NCI-H1105 treated with DMSO at 0.1 percent for 48 hours (cell line): ENCODE measurements around the gene ZFP3.
A peak's percentile ranks its signal among the peaks of the same experiment; 100 is the strongest.
"Not testable (repeated sequence)": the region's sequence is repeated elsewhere in the genome, so short reads cannot be mapped to it uniquely, and the experiment has no call there.

Experiments used
- DNase-seq: peaks from one replicate; lab custom pipeline; 2025; lab: John Stamatoyannopoulos, UW

The ZFP3 gene

GRCh38 chr17:5077781-5078105 lies 524 bp upstream of the ZFP3 start:
- no peak for DNase-seq

GRCh38 chr17:5080591-5080990 lies 2.3 kb downstream of the ZFP3 start:
- no peak for DNase-seq

GRCh38 chr17:5092218-5093010 lies 14.1 kb downstream of the ZFP3 start:
- no peak for DNase-seq

GRCh38 chr17:5096731-5097100 lies 18.4 kb downstream of the ZFP3 start:
- no peak for DNase-seq

GRCh38 chr17:5097101-5097834 lies 19.0 kb downstream of the ZFP3 start:
- no peak for DNase-seq

GRCh38 chr17:5099271-5099670 lies 21.0 kb downstream of the ZFP3 start:
- DNase-seq = no peak

- no peak for DNase-seq
Measured at GRCh38 chr17:5100832-5101231, 22.6 kb downstream of the ZFP3 start.

GRCh38 chr17:5110816-5111215 lies 32.5 kb downstream of the ZFP3 start:
- no peak for DNase-seq

GRCh38 chr17:5111402-5112204 lies 33.3 kb downstream of the ZFP3 start, which contains the start of gene ZNF232:
Gene ZNF232 (minus strand): TSS chr17:5111878. CDS start chr17:5111822, 56 bp downstream.
- DNase-seq = peak; percentile 94

- no peak for DNase-seq
Measured at GRCh38 chr17:5115673-5116651, 37.7 kb downstream of the ZFP3 start, which contains the start of gene USP6. Gene USP6 (plus strand): TSS chr17:5116032. CDS start chr17:5130368, 14,336 bp downstream.

GRCh38 chr17:5118219-5118618 lies 40.0 kb downstream of the ZFP3 start:
- no peak for DNase-seq

GRCh38 chr17:5120036-5120435 lies 41.8 kb downstream of the ZFP3 start:
- DNase-seq = no peak

- DNase-seq = not testable (repeated sequence)
Measured at GRCh38 chr17:5120436-5121185, 42.3 kb downstream of the ZFP3 start.

GRCh38 chr17:5121186-5121841 lies 43.0 kb downstream of the ZFP3 start:
- no peak for DNase-seq

- not testable (repeated sequence) for DNase-seq
Measured at GRCh38 chr17:5122056-5122455, 43.8 kb downstream of the ZFP3 start.

GRCh38 chr17:5122586-5123342 lies 44.5 kb downstream of the ZFP3 start:
- peak; percentile 20 for DNase-seq

GRCh38 chr17:5123343-5124124 lies 45.3 kb downstream of the ZFP3 start:
- DNase-seq = no peak

GRCh38 chr17:5124125-5124760 lies 46.0 kb downstream of the ZFP3 start:
- not testable (repeated sequence) for DNase-seq
